OCI-LY1 (cell line): ENCODE measurements around the gene CPAMD8.

Experiments
- CTCF ChIP-seq: fragments of 200-600 bp; sonication (generic), shearing (Covaris generic); IDR thresholded peaks from 2 replicates; pipeline ENCODE4 v1.5.1; 2017; ENCODE audit warnings: mild to moderate bottlenecking, antibody characterized with exemption, low read length, moderate library complexity, mixed read lengths
- EZH2 ChIP-seq: fragments of 200-600 bp; sonication (generic), shearing (Covaris generic); IDR thresholded peaks from 2 replicates; pipeline ENCODE4 v1.8.0; 2017; ENCODE audit warnings: borderline replicate concordance, mixed run types, mild to moderate bottlenecking, antibody characterized with exemption, low read length, moderate library complexity, mixed read lengths

- TF ChIP-seq CTCF = no peak
- no peak for TF ChIP-seq EZH2
These were observed at the start of gene CPAMD8 for GRCh38 chr19:17026706-17027534.
